Measurements from ENCODE around the gene GLYATL3.

The GLYATL3 gene

DNA sequence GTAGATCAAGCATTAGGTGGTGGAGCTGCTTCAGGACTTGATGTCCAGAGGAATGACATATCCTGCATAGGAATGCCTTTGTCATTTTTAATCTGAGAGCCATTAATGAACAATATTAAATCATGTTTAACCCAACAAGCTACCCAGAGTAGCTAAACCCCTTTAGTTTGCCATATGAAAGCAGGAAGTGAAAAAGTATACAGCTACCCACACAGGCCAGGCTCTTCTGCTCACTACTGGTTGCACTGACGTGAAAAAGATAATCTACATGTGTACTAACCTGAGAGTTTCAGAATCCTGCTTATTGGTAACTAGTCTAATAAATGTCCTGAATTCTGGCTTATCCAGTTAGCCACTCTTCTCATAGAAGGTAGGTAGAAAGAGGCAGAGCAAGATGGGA, 19.9 kb downstream of the GLYATL3 start:
- Histone ChIP-seq H3K9me3 (no peaks in the 10 kb centered on the region), H3K4me3 (ENCODE audit: low read depth, low read length) (no peak overlapping the region)

GRCh38 chr6:49522710-49523593, 23.2 kb downstream of the GLYATL3 start:
- TF ChIP-seq, protein P1, sequence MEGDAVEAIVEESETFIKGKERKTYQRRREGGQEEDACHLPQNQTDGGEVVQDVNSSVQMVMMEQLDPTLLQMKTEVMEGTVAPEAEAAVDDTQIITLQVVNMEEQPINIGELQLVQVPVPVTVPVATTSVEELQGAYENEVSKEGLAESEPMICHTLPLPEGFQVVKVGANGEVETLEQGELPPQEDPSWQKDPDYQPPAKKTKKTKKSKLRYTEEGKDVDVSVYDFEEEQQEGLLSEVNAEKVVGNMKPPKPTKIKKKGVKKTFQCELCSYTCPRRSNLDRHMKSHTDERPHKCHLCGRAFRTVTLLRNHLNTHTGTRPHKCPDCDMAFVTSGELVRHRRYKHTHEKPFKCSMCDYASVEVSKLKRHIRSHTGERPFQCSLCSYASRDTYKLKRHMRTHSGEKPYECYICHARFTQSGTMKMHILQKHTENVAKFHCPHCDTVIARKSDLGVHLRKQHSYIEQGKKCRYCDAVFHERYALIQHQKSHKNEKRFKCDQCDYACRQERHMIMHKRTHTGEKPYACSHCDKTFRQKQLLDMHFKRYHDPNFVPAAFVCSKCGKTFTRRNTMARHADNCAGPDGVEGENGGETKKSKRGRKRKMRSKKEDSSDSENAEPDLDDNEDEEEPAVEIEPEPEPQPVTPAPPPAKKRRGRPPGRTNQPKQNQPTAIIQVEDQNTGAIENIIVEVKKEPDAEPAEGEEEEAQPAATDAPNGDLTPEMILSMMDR (IDR thresholded peaks at IDR 0.05; ENCODE audit: low read depth, low read length), result no peak
- Histone ChIP-seq H3K4me3 (ENCODE audit: low read depth, low read length) (no peak overlapping the region), H3K27me3 (peaks cover 4% of the 10 kb centered on the region; the same call in 1 of the 2 replicates), H3K36me3 (no peaks in the 10 kb centered on the region), H3K9me3 (no peaks in the 10 kb centered on the region), H3K4me1 (no peaks in the 10 kb centered on the region)
- DNase-seq, result no peak

More for the DNA sequence above, 19.9 kb downstream of the GLYATL3 start:
- no peak for DNase-seq
- Histone ChIP-seq H3K36me3 (no peaks in the 10 kb centered on the region), H3K27me3 (peaks cover 9% of the 10 kb centered on the region), H3K4me1 (no peaks in the 10 kb centered on the region)
- TF ChIP-seq, protein P1 (IDR thresholded peaks at IDR 0.05; ENCODE audit: low read depth, low read length), result no peak

DNA sequence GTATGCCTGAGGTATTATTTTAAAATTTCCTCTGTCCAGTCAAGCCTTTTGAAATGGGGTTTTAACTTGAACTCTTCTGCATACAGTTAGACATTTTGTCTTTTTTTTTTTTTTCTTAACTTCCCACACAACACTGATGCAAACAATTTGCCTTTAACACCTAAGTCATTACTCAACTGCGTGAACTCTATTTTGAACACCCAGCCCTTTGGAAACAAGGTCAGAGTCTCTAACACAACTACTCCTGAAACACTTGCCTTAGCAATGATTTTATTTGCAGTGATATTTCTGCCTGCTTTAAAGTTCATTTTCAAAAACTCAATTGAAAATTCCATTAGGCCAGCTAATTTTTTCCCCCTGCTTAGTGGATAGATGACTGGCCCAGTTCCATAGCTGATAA, 24.2 kb downstream of the GLYATL3 start:
- DNase-seq, result no peak
- TF ChIP-seq, protein P1 (IDR thresholded peaks at IDR 0.05; ENCODE audit: low read depth, low read length), result no peak
- H3K27me3 ChIP-seq, result peaks cover 4% of the 10 kb centered on the region; the same call in 1 of the 2 replicates
- H3K4me3 ChIP-seq (ENCODE audit: low read depth, low read length), result no peak overlapping the region
- no peaks in the 10 kb centered on the region for H3K4me1 ChIP-seq
- H3K36me3 ChIP-seq, result no peaks in the 10 kb centered on the region
- H3K9me3 ChIP-seq, result no peaks in the 10 kb centered on the region

- H3K9me3 ChIP-seq, result no peaks in the 10 kb centered on the region
- H3K4me3 ChIP-seq (ENCODE audit: low read depth, low read length), result no peak overlapping the region
- H3K27me3 ChIP-seq, result peaks cover 4% of the 10 kb centered on the region; the same call in 1 of the 2 replicates
- no peaks in the 10 kb centered on the region for H3K36me3 ChIP-seq
- no peak for DNase-seq
- TF ChIP-seq, protein P1 (IDR thresholded peaks at IDR 0.05; ENCODE audit: low read depth, low read length), result no peak
- no peaks in the 10 kb centered on the region for H3K4me1 ChIP-seq
Observed at GRCh38 chr6:49524541-49524940, 24.8 kb downstream of the GLYATL3 start.

- Histone ChIP-seq H3K9me3 (no peaks in the 10 kb centered on the region), H3K27me3 (peaks cover 2% of the 10 kb centered on the region; the same call in 1 of the 2 replicates), H3K4me3 (ENCODE audit: low read depth, low read length) (no peak overlapping the region), H3K4me1 (no peaks in the 10 kb centered on the region), H3K36me3 (no peaks in the 10 kb centered on the region)
- TF ChIP-seq, protein P1 (IDR thresholded peaks at IDR 0.05; ENCODE audit: low read depth, low read length), result no peak
- DNase-seq, result no peak
Observed at GRCh38 chr6:49526598-49526997, 26.9 kb downstream of the GLYATL3 start.

DNA sequence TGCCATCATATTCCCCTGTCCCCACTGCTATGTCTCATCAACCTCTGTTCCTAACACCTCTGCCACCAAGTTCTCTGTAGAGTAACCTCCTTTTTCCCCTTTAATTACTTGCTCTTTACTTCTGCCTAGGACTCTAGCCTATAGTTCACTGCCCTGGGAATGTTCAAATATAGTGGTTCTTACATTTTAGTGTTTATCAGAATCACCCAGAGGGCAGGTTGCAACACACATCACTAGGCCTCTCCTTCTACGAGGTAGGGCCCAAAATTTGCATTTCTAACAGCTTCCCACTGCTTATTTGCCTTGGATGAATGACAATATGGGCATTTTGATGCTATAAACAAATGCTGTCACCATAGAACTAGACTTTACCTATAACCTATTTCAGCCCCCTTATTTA, 27.6 kb downstream of the GLYATL3 start:
- TF ChIP-seq, protein P1 (IDR thresholded peaks at IDR 0.05; ENCODE audit: low read depth, low read length), result no peak
- Histone ChIP-seq H3K36me3 (no peaks in the 10 kb centered on the region), H3K4me1 (no peaks in the 10 kb centered on the region), H3K9me3 (no peaks in the 10 kb centered on the region), H3K27me3 (no peaks in the 10 kb centered on the region; the same call in 1 of the 2 replicates), H3K4me3 (ENCODE audit: low read depth, low read length) (no peak overlapping the region)
- no peak for DNase-seq
